GM19468 (cell line): ENCODE measurements around the gene POLH.
"Not testable (repeated sequence)": the region's sequence is repeated elsewhere in the genome, so short reads cannot be mapped to it uniquely, and the experiment has no call there.

Experiments used
- ATAC-seq: cut with Tn5 transposase; IDR thresholded peaks from one replicate; pipeline ENCODE4 v1.9.1; 2021; ENCODE audit warnings: mild to moderate bottlenecking, moderate library complexity, moderate number of reproducible peaks; ENCODE audit not compliant: unreplicated experiment; ENCODE audit errors: extremely low read depth

POLH gene

GRCh38 chr6:43629104-43629504 is 53.1 kb downstream of the POLH start, which contains the start of gene GTPBP2:
TSS of gene GTPBP2 (minus strand) at chr6:43629264. CDS start at chr6:43629162, 102 bp downstream.
- peak; percentile 66 for ATAC-seq

GRCh38 chr6:43629505-43630300 is 53.7 kb downstream of the POLH start:
- peak; percentile 57 for ATAC-seq

- no peak for ATAC-seq
Observed at GRCh38 chr6:43630980-43631619, 55.1 kb downstream of the POLH start.

- not testable (repeated sequence) for ATAC-seq
Observed at GRCh38 chr6:43633002-43633401, 57.0 kb downstream of the POLH start.

- ATAC-seq: no peak
Observed at GRCh38 chr6:43634702-43635303, 58.8 kb downstream of the POLH start.

GRCh38 chr6:43635387-43636307 is 59.7 kb downstream of the POLH start, which contains the start of gene MAD2L1BP:
TSS of gene MAD2L1BP (plus strand) at chr6:43635840. CDS start at chr6:43635876, 36 bp downstream.
- peak; percentile 45 for ATAC-seq

GRCh38 chr6:43636308-43636659 is 60.3 kb downstream of the POLH start:
- no peak for ATAC-seq

- no peak for ATAC-seq
Observed at GRCh38 chr6:43639984-43640800, 64.2 kb downstream of the POLH start.

- ATAC-seq: no peak
Observed at GRCh38 chr6:43644940-43645612, 69.1 kb downstream of the POLH start, which contains the start of gene RSPH9. TSS of gene RSPH9 (plus strand) at chr6:43645036. CDS start at chr6:43645099, 63 bp downstream.

- no peak for ATAC-seq
Observed at GRCh38 chr6:43645613-43645964, 69.6 kb downstream of the POLH start.

GRCh38 chr6:43647613-43648012 is 71.6 kb downstream of the POLH start:
- no peak for ATAC-seq

- ATAC-seq: no peak
Observed at GRCh38 chr6:43648248-43648647, 72.3 kb downstream of the POLH start.

GRCh38 chr6:43652822-43653221 is 76.8 kb downstream of the POLH start:
- not testable (repeated sequence) for ATAC-seq

GRCh38 chr6:43657221-43657802 is 81.3 kb downstream of the POLH start:
- no peak for ATAC-seq

- ATAC-seq: no peak
Observed at GRCh38 chr6:43658161-43658560, 82.2 kb downstream of the POLH start.

- not testable (repeated sequence) for ATAC-seq
Observed at GRCh38 chr6:43662948-43663347, 87.0 kb downstream of the POLH start.
